NCI-H510A treated with DMSO at 0.1 percent for 48 hours (cell line): ENCODE data around the gene FMN1.

Source experiments
- DNase-seq: peaks from one replicate; lab custom pipeline; 2025; lab: John Stamatoyannopoulos, UW

FMN1 gene

DNA sequence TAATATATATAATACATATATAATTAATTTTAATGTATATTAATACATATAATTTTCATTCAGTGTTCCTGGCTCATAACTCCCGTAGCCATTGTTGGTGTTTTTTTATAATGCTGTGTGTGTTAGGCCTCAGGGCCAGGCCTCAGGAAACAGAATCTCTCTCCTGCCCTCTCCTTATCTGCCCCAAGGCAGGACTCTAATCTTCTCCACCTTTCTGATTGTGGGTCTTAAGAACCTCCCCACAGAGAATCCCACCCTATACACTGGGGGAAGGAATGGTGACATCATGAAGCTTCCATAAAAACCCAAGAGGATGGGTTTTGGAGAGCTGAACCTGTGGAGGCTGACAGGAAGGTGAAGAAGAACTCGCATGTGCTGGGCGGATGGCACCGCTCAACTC is 4.0 kb upstream of the FMN1 start:
- DNase-seq, result no peak

DNA sequence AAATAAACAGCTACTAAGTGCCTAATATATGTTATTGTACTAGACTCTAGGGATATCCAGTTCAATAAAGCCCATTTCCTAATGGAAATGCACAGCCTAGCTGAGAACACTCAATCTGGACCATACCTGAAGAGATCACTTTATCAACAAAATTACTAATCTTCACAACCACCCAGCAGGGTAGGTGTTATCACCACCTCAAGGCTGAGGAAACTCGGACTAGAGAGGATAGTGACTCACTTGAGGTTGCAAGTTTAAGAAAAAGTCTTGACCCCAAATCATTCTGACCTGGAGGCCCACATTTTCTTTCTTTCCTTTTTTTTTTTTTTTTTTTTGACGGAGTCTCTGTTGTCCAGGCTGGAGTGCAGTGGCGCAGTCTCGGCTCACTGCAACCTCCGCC is 3.1 kb upstream of the FMN1 start:
- no peak for DNase-seq

DNA sequence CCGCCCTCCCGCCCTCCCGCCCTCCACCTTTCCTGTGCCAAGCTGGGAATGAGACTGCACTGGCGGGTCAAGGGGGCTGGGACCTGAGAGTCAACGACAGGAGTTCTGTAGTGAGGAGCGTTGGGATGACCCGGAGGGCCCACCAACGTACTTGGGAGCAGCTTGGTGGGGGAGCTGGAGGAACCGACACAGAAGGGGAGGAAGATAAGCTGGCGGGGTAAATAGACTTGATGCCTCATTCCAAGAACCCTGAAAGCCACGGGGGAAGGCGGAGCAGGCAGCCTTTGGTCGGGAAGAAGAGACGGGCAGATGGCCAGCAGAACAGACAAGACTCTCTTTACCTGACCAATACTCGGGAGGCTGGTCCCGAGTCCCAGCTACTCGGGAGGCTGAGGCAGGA is 277 bp downstream of the FMN1 start:
- no peak for DNase-seq

DNA sequence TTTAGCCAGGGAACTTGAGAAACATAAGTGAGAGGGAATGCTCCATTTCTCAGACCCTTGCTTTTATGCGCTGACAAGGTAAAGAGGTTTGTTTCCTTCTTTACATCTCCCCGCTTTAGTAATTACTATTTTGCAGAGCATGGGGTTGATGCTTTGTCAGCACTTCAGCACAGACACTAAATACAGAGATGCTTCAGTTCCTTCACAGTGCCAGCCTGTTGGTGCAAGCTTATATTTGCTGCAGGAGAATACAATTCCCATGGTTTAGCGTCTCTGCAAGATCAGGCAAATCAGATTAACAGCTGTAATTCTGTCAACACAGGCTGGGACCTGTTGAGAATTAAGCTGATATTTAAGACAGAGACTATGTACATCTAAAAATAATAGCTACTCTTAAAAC is 2.9 kb downstream of the FMN1 start:
- DNase-seq, result no peak

DNA sequence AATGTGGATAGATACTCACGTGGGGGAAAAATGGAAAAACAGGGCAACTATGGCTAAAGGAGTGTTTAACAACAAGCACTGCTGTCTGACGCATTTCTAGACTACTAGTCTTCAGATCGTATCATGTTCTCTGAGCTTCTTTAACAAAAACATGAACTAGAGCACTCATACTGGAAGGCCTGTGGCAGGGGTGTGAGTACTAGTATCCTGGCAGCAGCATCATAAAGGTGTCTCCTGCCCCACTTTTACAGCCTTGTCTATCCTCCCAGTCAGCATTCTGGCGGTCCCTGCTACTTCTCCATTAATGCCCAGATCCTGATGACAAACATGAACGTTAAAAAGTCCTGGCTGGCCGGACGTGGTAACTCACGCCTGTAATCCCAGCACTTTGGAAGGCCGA is 4.0 kb downstream of the FMN1 start:
- DNase-seq, result no peak

DNA sequence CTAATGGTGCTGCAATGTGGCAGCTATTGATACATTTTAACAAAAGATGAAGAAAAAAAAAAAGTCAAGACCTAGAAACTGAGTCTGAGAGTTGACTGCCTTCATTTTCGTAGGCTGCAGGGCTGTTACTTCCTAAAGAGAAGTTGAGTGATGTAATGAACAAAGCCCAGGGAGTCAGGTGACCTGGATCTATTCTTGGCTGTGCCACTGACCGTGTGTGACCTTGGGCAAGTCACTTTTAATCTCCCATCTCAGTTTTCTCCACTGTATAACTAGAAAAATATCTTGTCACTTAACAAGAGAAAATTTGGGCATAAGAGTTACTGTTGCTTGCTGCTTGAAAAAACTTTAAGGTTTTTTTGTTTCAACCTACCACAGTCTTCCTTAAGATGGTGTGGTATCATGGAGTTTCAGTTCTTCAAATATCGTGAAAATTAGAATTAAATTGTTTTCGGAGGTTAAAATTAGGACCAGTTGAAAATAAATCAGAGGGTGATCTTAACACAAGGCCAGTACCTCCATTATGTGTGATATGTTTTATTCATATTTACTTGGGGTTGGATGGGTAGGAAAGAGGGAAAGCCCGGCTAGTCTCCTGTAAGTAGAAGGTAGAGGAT is 5.8 kb downstream of the FMN1 start:
- no peak for DNase-seq

DNA sequence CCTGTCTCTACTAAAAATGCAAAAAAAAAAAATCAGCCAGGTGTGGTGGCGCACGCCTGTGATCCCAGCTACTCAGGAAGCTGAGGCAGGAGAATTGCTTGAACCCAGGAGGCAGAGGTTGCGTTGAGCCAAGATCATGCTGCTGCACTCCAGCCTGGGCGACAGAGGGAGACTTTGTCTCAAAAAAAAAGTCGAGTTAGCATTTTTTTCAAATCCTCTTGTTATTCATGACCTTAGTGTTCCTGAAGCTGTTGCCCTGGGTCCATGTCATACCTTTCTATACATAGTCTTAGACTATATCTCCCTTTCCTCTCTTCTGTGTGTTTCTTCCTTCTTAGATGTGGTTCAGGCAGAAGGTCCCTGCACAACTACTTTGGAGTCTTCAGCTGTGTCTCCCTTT is 6.4 kb downstream of the FMN1 start:
- DNase-seq, result no peak

DNA sequence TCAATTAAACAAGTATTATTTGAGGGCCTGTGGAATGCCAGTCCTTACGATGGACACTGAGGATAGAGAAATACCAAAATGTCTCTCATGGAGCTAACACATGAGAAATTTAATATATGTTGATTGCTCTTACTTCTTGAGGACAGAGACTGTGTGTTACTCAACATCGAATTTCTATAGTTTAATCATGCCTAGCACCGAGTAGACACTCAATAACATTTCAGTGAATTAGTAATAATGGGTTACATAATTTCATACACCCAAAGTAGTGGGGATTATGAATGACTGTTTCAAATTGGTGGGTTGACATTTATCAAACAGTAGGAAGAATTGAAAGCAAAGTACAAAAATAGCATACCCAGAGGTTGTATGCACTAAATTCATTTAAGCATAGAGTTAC is 11.2 kb downstream of the FMN1 start:
- DNase-seq, result no peak

DNA sequence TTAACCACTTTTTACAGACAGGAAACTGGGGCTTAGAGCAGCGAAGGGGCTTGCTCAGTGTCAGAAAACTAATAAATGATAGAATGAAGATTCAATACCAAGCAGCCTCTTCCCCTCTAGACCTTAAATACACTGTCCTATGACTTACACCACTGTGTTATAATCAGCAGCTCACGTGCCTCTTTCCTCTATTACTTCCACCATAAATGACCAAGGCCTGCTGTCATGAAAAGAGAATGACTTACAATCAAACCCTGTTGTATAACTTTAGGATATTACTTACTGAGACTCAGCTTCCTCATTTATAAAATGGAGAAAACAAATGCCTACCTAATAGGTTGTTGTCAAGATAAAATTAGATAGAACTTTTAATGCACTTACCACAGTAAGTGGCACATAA is 11.6 kb downstream of the FMN1 start:
- DNase-seq, result no peak

DNA sequence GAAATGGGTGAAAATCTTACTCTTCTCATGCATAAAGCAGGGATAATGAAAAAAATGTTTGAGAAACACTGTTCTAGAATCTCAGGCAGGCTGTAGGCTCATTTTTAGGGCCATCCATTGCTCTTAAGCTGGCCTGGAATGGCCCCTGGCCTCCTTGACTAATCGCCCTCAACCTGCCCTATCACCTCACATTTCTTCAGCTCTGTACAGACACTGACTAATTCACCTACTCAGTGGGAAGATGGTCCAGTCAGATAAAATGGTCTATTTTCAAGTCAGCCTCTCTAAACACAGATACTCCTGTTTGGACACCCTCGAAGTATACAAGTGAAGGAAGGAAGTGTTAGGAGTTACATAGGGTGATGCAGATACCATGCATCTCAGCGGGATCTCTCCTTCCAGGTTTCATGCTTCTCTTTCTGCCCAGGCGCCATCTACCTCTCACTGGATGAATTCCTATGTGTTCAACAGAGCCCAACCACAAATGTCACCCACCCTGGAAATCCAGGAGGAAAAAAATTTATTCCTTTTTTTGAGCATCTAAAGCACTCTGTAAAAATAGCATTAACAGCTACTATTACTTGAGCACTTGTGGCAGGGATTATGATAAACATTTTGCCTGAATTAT is 12.1 kb downstream of the FMN1 start:
- no peak for DNase-seq

DNA sequence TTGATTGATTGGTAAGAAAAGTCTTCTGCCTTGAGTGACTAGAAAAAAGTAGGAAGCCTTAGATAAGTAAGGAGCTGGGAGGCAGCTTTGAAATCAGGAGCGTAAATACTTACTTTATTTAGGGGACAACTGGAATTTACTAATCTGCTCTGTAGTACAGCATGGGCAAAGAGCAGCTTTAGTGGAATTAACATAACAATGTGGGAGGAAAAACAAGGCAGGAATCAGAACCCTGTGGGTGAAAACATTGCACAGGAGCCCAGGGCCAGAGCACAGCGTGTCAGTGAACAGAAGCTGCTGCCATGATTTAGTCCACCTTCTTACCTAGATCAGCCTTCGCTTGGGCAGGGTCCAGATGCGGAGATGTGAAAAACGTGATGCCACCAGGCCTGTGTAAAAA is 14.6 kb downstream of the FMN1 start:
- DNase-seq, result no peak

DNA sequence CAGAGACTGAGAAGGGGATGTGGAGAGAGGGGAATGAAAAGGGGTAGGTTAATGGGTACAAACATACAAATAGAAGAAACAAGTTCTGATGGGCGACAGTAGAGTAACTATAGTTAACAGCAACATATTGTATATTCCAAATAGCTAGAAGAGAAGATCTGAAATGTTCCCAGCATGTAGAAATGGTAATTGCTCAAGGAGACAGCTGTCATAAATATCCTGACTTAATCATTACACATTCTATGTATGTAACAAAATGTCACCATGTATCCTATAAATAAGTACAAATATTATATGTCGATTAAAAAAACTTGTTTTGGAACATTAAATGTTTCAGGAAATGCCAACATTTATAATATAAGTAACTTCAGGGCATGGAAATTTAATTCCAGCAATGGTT is 23.3 kb downstream of the FMN1 start:
- no peak for DNase-seq

DNA sequence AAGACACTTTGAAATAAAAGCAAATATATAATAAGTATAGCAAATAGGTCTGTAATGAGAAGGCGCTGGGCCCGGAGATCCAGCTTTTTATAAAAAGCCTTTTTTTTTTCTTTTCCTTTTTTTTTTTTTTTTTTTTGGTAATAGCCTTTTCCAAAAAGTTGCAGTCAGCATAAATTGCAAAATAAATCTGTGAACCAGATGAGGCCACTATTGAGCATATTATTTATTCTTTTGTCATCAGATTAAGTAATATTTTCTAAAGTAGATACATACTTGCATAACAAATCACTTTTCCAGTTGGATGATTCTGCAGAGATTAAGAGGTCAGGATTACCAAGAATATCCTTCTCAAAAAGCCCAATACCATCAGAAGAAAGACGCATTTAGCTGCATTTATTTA is 24.9 kb downstream of the FMN1 start:
- DNase-seq, result no peak

DNA sequence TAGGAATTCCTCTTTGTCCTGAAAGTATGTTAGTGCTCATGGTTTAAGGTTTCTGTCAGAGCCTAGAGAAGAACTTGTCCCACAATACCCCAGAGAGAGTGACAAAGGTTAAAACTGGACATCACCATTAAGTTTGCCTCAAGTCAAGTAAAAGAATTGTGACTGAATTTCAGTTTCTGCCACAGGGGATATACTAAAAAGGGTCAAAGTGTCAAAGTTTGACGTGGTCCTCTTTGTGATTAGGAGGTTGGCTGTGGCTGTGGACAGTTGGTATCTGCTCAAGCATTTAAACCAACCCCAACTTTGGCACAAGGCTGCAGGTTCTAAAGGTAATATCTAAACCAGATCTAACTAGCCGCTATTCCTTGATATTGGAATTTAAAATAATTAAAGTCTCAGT is 26.1 kb downstream of the FMN1 start:
- no peak for DNase-seq

DNA sequence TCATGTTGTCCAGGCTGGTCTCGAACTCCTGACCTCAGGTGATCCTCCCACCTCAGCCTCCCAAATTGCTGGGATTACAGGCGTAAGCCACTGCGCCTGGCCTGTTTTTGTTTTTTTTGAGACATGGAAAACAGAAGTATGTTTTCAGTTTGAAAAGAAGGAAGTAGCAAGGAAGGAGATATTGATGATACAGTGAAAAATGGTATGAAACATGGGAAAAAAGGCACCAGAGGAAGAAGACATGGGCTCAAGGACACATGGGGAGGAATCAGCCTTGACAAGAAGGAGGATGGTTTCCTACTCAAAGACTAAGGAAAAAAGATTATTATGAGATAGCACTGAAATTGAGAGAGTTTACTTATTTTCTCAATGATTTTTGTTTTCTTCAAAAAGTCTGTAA is 30.7 kb downstream of the FMN1 start:
- DNase-seq, result no peak

DNA sequence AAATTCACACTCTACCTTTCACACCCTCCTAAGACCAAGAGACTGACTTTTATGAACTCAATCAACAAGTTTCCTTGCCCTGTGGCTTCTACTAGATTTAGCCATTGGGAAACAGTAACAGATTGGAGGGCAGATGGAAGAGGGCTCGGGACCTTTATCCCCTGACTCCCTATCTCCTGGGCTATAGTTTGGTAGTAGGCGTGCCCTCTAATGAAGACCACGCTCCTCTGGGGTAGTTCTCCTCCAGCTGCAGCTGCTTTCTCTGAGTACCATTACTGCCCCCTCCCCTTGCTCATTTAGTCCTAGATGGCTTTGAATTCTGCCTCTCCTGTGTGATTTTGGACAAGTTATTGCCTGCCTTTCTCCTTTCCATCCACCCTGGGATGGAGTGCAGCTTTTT is 33.3 kb downstream of the FMN1 start:
- DNase-seq, result no peak

DNA sequence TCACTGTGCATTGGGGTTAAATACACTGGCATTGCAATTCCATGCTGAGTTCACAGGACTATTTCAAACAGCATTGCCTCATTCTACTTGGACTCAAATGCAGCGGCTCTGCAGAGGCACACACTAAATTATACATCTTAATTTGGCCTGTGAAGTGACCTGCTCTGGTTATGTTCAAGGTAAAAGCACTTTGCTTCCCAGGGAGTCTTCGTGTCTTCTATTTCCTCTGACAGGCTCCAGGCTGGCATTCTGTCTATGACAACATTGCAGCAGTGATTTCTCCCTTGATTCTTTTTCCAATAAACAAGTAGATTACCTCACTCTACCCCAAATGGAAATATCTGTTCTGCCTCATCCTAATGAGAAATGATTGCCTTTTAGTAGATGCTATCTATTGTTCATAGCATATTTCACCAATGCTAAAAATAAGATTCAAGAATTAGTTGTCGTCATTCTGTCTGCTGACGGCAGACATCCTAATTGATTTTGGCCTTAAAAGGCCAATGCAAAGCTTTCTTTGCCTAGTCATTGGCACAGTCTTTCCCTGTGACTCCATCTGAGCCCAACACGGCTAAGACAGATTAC is 33.8 kb downstream of the FMN1 start:
- DNase-seq, result no peak

DNA sequence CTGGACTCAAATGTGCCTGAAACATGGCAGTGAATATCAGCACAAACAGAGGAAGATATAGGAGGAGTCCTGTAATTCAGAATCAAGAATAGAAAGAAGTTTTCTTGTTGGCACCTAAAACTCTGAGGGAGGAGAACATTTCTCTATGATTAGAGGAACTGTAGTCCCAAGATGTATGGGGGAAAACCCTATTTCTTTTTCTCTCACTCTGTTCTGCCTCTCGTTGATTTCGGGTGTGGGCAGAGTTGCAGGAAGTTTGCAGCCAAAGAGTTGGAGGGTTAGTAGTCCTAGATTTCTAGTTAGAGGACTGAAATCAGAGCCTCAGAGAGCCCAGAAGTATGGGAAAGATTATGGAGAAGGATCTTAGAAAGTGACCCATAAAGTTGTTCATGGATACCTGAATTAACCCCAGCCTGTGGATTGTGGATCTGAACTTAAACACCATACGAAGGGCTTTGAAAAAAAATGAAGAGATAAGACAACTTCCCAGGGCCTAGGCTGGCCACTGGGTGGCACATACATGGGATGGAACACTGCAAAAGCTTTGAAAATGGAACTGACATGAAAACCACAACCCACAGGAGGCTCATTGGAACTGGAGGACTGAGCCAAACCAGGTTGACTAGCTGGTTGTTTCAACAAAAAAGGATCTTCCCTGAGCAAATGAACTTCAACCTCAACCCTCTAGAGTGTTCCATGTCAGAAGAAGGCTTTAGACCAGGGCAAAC is 34.6 kb downstream of the FMN1 start:
- no peak for DNase-seq

DNA sequence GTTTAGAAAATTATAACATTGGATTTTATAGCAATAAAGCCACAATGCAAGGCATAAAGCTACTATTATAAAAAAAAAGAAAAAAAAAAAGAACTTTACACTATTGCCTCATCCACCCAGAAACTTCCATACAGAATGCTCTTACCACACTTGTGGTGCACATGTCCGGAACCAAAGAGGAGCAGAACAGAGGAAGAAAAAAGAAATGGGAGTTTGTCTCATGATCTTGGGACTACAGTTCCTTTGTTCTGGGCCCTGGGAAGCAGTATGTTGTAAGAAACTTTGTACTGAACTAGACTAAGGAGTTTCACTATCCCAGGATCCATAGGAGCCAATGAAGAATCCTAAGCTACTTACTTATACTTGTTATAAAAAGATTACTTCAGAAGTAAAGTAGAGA is 36.1 kb downstream of the FMN1 start:
- DNase-seq, result no peak

DNA sequence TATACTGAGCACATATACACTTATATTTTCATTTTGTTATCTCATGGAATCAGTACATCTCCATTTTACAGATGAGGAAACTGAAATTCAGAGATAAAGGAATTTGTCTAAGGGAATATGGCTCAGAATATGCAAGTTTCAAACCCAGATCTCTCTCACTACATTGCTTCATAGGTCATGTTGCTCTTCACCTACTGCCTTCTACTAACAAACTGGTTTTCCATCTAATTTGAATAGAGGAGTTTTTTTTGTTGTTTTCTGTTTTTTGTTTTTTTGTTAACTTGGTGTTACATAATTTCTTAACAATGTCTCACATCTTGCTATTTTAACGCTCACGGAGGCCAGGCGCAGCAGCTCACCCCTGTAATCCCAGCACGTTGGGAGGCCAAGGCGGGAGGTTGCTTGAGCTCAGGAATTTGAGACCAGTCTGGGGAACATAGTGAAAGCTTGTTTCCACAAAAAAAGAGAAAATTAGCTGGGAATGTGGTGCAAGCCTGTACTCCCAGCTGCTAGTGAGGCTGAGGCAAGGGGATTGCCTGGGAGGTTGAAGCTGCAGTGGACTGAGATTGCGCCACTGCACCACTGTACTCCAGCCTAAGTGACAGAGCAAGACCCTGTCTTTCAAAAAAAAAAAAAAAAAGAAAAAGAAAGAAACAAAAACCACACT is 37.0 kb downstream of the FMN1 start:
- DNase-seq, result no peak

DNA sequence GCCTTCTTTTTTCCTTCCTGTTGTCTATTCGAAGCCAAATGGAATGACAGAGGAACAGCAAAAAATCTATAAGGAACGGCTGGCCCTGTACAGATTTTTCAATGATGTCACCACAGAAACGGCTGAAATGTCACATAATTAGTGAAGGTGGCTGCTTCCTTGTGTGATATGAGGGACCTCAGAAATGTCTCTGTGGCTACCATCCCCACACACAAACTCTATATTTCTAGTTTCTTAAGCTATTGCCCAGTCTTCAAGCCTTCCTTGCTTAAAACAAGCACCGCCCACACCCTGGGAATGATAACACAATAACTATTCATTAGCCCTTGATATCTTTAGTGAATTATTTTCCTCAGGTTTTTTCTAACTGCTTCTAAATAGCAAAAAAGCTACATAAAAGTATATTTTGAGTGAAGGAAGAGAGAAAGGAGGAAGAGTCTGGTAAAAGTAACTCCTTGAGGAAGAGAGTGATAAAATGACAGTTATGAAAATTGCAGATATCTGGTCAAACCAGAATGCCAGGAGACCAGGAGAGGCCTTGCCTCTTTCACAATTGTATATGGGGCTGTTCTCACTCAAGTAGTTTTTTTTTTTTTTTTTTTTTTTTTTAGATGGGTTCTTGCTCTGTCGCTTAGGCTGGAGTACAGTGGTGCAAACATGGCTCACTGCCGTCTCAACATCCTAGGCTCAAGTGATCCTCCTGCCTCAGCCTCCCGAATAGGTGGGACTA is 38.7 kb downstream of the FMN1 start:
- no peak for DNase-seq
